ENCODE measurements around the gene CNTFR. TPM values are rescaled to one million over a fixed set of nuclear protein-coding genes. Genes with fewer than 3 reads are reported as not detected.

Gene CNTFR
- total RNA-seq, 1 donor from 2014 or later = 2.7 TPM

DNA sequence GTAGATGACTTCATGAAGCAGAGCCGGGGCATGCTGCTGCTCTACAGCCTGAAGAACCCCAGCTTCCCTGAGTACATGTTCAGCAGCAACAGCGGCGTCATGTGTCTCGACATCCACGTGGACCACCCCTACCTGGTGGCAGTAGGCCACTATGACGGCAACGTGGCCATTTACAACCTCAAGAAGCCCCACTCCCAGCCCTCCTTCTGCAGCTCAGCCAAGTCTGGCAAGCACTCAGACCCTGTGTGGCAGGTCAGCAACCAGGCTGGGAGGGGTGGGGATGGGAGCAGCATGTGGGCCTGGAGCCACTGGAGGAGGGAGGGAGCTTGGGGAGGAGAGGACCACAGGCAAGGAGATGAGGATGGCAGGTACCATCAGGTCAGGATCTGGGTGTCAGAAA, 82.9 kb downstream of the CNTFR start:
- Mint-ChIP-seq H3K9me3 (ENCODE audit: low read depth) (no peaks in the 10 kb centered on the region), H3K4me3 (ENCODE audit: low read depth) (no peak overlapping the region), H3K4me1 (ENCODE audit: low read depth) (peaks cover 8% of the 10 kb centered on the region), H3K27me3 (peaks cover 46% of the 10 kb centered on the region), H3K36me3 (ENCODE audit: insufficient read depth) (no peaks in the 10 kb centered on the region), H3K27ac (no peak overlapping the region)
- no peak for DNase-seq (ENCODE audit: low spot score, unreplicated experiment)
- TF ChIP-seq, protein P1, sequence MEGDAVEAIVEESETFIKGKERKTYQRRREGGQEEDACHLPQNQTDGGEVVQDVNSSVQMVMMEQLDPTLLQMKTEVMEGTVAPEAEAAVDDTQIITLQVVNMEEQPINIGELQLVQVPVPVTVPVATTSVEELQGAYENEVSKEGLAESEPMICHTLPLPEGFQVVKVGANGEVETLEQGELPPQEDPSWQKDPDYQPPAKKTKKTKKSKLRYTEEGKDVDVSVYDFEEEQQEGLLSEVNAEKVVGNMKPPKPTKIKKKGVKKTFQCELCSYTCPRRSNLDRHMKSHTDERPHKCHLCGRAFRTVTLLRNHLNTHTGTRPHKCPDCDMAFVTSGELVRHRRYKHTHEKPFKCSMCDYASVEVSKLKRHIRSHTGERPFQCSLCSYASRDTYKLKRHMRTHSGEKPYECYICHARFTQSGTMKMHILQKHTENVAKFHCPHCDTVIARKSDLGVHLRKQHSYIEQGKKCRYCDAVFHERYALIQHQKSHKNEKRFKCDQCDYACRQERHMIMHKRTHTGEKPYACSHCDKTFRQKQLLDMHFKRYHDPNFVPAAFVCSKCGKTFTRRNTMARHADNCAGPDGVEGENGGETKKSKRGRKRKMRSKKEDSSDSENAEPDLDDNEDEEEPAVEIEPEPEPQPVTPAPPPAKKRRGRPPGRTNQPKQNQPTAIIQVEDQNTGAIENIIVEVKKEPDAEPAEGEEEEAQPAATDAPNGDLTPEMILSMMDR (IDR thresholded peaks at IDR 0.05; ENCODE audit: unreplicated experiment) = no peak

DNA sequence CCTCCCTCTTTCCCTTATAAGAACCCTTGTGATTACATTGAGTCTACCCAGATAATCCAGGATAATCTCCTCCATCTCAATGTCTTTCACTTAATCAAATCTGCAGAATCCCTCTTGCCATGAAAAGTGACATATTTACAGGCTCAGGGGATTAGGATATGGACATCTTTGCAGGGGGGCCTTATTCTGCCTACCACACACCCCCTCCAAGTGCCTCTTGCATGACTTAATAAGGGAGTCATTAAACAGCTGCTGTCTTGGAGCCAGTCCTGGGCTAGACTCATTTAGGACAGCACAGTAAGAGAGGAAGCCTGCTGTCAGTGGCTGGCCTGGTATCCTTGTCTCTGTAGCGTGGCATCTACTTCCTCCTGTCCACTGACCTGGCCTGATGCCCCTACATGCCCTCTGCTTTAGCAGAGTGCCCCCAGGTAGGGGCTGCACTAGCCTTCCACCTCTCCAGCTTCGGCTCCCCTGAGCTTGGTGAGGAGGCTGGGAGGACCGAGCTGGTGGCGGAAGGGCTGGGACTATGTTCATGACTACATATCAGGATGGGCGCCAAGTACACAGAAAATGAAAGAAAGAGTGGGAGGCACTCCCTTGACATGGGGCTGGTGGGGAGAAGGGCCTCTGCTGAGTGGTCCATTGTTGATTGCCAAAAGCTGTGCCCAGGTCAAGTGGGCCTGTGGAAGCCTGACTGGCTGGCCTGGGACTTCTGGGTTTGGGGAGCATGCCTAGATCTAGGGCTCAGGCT, 84.0 kb downstream of the CNTFR start:
- Mint-ChIP-seq H3K4me3 (ENCODE audit: low read depth) (no peak overlapping the region), H3K4me1 (ENCODE audit: low read depth) (peaks cover 8% of the 10 kb centered on the region), H3K9me3 (ENCODE audit: low read depth) (no peaks in the 10 kb centered on the region), H3K36me3 (ENCODE audit: insufficient read depth) (no peaks in the 10 kb centered on the region), H3K27me3 (peaks cover 46% of the 10 kb centered on the region), H3K27ac (no peak overlapping the region)
- TF ChIP-seq, protein P1 (IDR thresholded peaks at IDR 0.05; ENCODE audit: unreplicated experiment) = no peak
- DNase-seq (ENCODE audit: low spot score, unreplicated experiment) = no peak

DNA sequence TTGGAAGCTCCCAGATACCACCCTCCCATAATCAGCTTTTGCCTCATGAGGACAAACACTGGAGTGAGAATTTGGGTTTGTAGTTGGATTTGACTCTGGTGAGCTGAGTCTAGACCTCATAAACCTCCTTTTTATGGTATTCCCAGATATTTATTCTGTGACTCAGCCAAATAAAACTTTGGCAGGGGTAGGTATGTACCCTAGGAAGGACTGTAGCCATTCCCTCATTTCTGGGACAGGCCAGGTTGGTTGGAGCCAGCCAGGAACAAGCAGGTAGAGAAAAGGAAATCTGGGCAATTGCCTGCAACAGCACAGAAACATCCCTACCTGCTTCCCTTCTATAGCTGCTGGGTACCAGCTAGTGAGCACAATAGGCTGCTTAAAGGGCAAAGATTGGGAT, 86.1 kb downstream of the CNTFR start:
- Mint-ChIP-seq H3K4me3 (ENCODE audit: low read depth) (no peak overlapping the region), H3K9me3 (ENCODE audit: low read depth) (no peaks in the 10 kb centered on the region), H3K27me3 (peaks cover 43% of the 10 kb centered on the region), H3K27ac (no peak overlapping the region), H3K36me3 (ENCODE audit: insufficient read depth) (no peaks in the 10 kb centered on the region), H3K4me1 (ENCODE audit: low read depth) (no peaks in the 10 kb centered on the region)
- TF ChIP-seq, protein P1 (IDR thresholded peaks at IDR 0.05; ENCODE audit: unreplicated experiment) = no peak
- DNase-seq (ENCODE audit: low spot score, unreplicated experiment) = no peak

DNA sequence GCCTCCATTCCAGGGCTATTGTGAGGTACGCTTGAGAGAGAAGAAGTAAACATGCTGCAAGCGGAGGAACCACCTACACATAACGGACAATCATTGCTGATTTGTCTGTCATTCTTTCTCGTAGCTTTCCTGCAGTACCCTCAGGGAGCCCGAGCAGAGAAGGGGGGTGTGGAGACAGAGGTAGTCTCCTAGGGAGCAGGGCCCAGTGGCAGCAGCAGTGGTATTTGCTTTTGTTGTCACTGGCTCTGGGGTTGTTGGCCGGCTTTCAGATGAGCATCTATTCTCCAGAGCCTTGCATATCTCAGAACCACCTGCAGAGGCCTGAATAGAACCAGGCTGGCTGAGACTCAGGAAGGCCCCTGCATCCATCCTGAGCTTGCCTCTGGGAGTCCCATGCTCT, 86.6 kb downstream of the CNTFR start:
- no peaks in the 10 kb centered on the region for H3K9me3 Mint-ChIP-seq (ENCODE audit: low read depth)
- H3K27me3 Mint-ChIP-seq = peaks cover 46% of the 10 kb centered on the region
- no peak overlapping the region for H3K27ac Mint-ChIP-seq
- no peaks in the 10 kb centered on the region for H3K36me3 Mint-ChIP-seq (ENCODE audit: insufficient read depth)
- no peak for DNase-seq (ENCODE audit: low spot score, unreplicated experiment)
- TF ChIP-seq, protein P1 (IDR thresholded peaks at IDR 0.05; ENCODE audit: unreplicated experiment) = no peak
- H3K4me3 Mint-ChIP-seq (ENCODE audit: low read depth) = no peak overlapping the region
- no peaks in the 10 kb centered on the region for H3K4me1 Mint-ChIP-seq (ENCODE audit: low read depth)

DNA sequence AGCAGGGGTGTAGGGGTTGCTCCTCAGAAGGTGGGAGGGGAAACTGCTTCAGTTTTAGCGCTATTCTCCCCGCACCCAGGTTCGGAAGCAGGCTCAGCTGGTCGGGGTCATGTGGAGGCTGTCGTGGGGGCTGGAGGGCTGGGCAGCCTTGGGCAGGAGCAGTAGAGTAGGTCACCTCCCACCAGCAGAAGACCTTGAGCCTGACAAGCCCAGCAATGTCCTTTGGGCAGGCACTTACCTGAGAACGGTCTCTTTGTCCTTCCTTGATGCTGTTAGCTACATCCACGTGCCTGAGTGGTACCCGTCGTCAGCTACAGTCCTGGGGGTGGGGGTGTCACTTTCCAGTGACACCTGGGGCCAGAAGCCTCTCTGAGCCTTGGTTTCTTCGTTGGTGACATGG, 87.1 kb downstream of the CNTFR start:
- Mint-ChIP-seq H3K27me3 (peaks cover 50% of the 10 kb centered on the region), H3K4me1 (ENCODE audit: low read depth) (no peaks in the 10 kb centered on the region), H3K36me3 (ENCODE audit: insufficient read depth) (no peaks in the 10 kb centered on the region), H3K9me3 (ENCODE audit: low read depth) (no peaks in the 10 kb centered on the region), H3K4me3 (ENCODE audit: low read depth) (no peak overlapping the region), H3K27ac (no peak overlapping the region)
- no peak for DNase-seq (ENCODE audit: low spot score, unreplicated experiment)
- TF ChIP-seq, protein P1 (IDR thresholded peaks at IDR 0.05; ENCODE audit: unreplicated experiment) = no peak
